NT2/D1 (cell line): ENCODE measurements around the gene AZU1.

ENCODE experiments used
- DNase-seq: peaks from one replicate; pipeline ENCODE4 v3.0.0-alpha.2; 2011; ENCODE audit warnings: low read depth, low spot score
- H3K27me3 ChIP-seq: 2 replicates; pipeline ENCODE4 v1.6.0; 2011; ENCODE audit warnings: mild to moderate bottlenecking; ENCODE audit not compliant: insufficient read length, insufficient read depth
- H3K36me3 ChIP-seq: 2 replicates; pipeline ENCODE4 v1.6.1; 2011; ENCODE audit warnings: mild to moderate bottlenecking, low read length, mixed read lengths; ENCODE audit not compliant: insufficient read depth, insufficient read length
- H3K4me1 ChIP-seq: 2 replicates; pipeline ENCODE4 v1.5.1; 2011; ENCODE audit not compliant: insufficient read depth, insufficient read length
- H3K4me3 ChIP-seq: 2 replicates; pipeline ENCODE4 v1.5.1; 2011; ENCODE audit warnings: low read depth; ENCODE audit not compliant: insufficient read length
- H3K9ac ChIP-seq: 2 replicates; pipeline ENCODE4 v1.6.0; 2011; ENCODE audit warnings: low read depth; ENCODE audit not compliant: insufficient read length
- H3K9me3 ChIP-seq: 2 replicates; pipeline ENCODE4 v1.5.1; 2011; ENCODE audit warnings: mild to moderate bottlenecking, low read length; ENCODE audit not compliant: insufficient read depth
- SUZ12 ChIP-seq: IDR thresholded peaks from 2 replicates; pipeline ENCODE4 v1.6.1; 2011; ENCODE audit not compliant: insufficient read length, insufficient read depth; ENCODE audit errors: extremely low read depth
- YY1 ChIP-seq: IDR thresholded peaks from 2 replicates; pipeline ENCODE4 v1.6.1; 2011; ENCODE audit not compliant: insufficient read length, insufficient read depth
- ZNF274 ChIP-seq: IDR thresholded peaks from 2 replicates; pipeline ENCODE4 v1.6.1; 2011; ENCODE audit warnings: mild to moderate bottlenecking, low read depth, low read length

AZU1 gene

GRCh38 chr19:867301-867793 is 39.7 kb downstream of the AZU1 start:
- H3K4me3 ChIP-seq, result no peak overlapping the region

GRCh38 chr19:867855-868457 is 40.3 kb downstream of the AZU1 start:
- Histone ChIP-seq H3K4me3 (no peak overlapping the region), H3K4me1 (peaks cover 33% of the 10 kb centered on the region), H3K36me3 (peaks cover 36% of the 10 kb centered on the region), H3K9ac (peak overlapping the region; percentile 12), H3K9me3 (no peaks in the 10 kb centered on the region), H3K27me3 (no peaks in the 10 kb centered on the region)
- no peak for TF ChIP-seq YY1
- TF ChIP-seq SUZ12, result no peak
- TF ChIP-seq ZNF274, result no peak
- no peak for DNase-seq

More at GRCh38 chr19:867301-867793, 39.7 kb downstream of the AZU1 start:
- peaks cover 36% of the 10 kb centered on the region for H3K36me3 ChIP-seq
- H3K27me3 ChIP-seq, result no peaks in the 10 kb centered on the region
- peak overlapping the region; percentile 12 for H3K9ac ChIP-seq
- peaks cover 34% of the 10 kb centered on the region for H3K4me1 ChIP-seq
- no peaks in the 10 kb centered on the region for H3K9me3 ChIP-seq
- no peak for TF ChIP-seq YY1
- no peak for TF ChIP-seq SUZ12
- TF ChIP-seq ZNF274, result no peak
- no peak for DNase-seq

GRCh38 chr19:868458-869244 is 41.0 kb downstream of the AZU1 start:
- H3K27me3 ChIP-seq, result no peaks in the 10 kb centered on the region
- no peaks in the 10 kb centered on the region for H3K9me3 ChIP-seq
- TF ChIP-seq YY1, result no peak
- no peak for TF ChIP-seq SUZ12
- TF ChIP-seq ZNF274, result no peak
- H3K4me3 ChIP-seq, result no peak overlapping the region
- H3K9ac ChIP-seq, result peak overlapping the region; percentile 59
- peaks cover 40% of the 10 kb centered on the region for H3K36me3 ChIP-seq
- H3K4me1 ChIP-seq, result peaks cover 33% of the 10 kb centered on the region
- DNase-seq, result no peak

GRCh38 chr19:869245-870177 is 41.9 kb downstream of the AZU1 start:
- Histone ChIP-seq H3K36me3 (peaks cover 48% of the 10 kb centered on the region), H3K4me3 (no peak overlapping the region), H3K9ac (peak overlapping the region; percentile 59), H3K27me3 (no peaks in the 10 kb centered on the region), H3K4me1 (peaks cover 33% of the 10 kb centered on the region), H3K9me3 (no peaks in the 10 kb centered on the region)
- TF ChIP-seq SUZ12, result no peak
- no peak for DNase-seq

GRCh38 chr19:870314-870713 is 42.7 kb downstream of the AZU1 start:
- Histone ChIP-seq H3K27me3 (no peaks in the 10 kb centered on the region), H3K9me3 (no peaks in the 10 kb centered on the region), H3K4me3 (no peak overlapping the region), H3K36me3 (peaks cover 52% of the 10 kb centered on the region), H3K4me1 (peaks cover 30% of the 10 kb centered on the region), H3K9ac (no peak overlapping the region)
- no peak for DNase-seq
- TF ChIP-seq ZNF274 (no peak), YY1 (no peak), SUZ12 (no peak)

GRCh38 chr19:870963-871401 is 43.3 kb downstream of the AZU1 start:
- H3K36me3 ChIP-seq, result peaks cover 56% of the 10 kb centered on the region
- no peak for DNase-seq
- TF ChIP-seq SUZ12 (no peak), ZNF274 (no peak), YY1 (no peak)

GRCh38 chr19:871446-872265 is 44.0 kb downstream of the AZU1 start:
- H3K4me1 ChIP-seq, result peaks cover 33% of the 10 kb centered on the region
- DNase-seq, result no peak
- no peaks in the 10 kb centered on the region for H3K27me3 ChIP-seq
- H3K9ac ChIP-seq, result peak overlapping the region; percentile 33
- no peaks in the 10 kb centered on the region for H3K9me3 ChIP-seq
- H3K4me3 ChIP-seq, result no peak overlapping the region
- TF ChIP-seq SUZ12 (no peak), YY1 (no peak), ZNF274 (no peak)
- peaks cover 62% of the 10 kb centered on the region for H3K36me3 ChIP-seq

More at GRCh38 chr19:870963-871401, 43.3 kb downstream of the AZU1 start:
- Histone ChIP-seq H3K4me3 (no peak overlapping the region), H3K4me1 (peaks cover 33% of the 10 kb centered on the region), H3K27me3 (no peaks in the 10 kb centered on the region), H3K9me3 (no peaks in the 10 kb centered on the region), H3K9ac (no peak overlapping the region)
